Activated naive CD4-positive, alpha-beta T cell treated with anti-CD3 and anti-CD28 coated beads for 36 hours (primary cell): Measurements from ENCODE around the gene AKNAD1. TPM values are rescaled to one million over a fixed set of nuclear protein-coding genes. Genes with fewer than 3 reads are reported as not detected.

Source experiments
- CTCF ChIA-PET: fragments of 350-600 bp; sonication (Branson Sonifier 250); formaldehyde crosslinking; loops from one replicate; lab custom pipeline; 2021; ENCODE audit warnings: antibody characterized with exemption; lab: Charles Lee
- DNase-seq: peaks from one replicate; pipeline ENCODE4 v3.0.0-alpha.2; 2020
- H3K27ac Mint-ChIP-seq: one replicate; pipeline ENCODE4 v1.8.0; 2021; ENCODE audit warnings: mild to moderate bottlenecking, mixed read lengths
- H3K27me3 Mint-ChIP-seq: one replicate; pipeline ENCODE4 v1.8.0; 2021; ENCODE audit warnings: low read depth, mixed read lengths
- H3K36me3 Mint-ChIP-seq: one replicate; pipeline ENCODE4 v1.8.0; 2021; ENCODE audit warnings: low read depth, mixed read lengths
- H3K4me1 Mint-ChIP-seq: one replicate; pipeline ENCODE4 v1.8.0; 2021; ENCODE audit warnings: low read depth, mixed read lengths
- H3K4me3 Mint-ChIP-seq: one replicate; pipeline ENCODE4 v1.8.0; 2021; ENCODE audit warnings: mild to moderate bottlenecking, moderate library complexity, mixed read lengths
- H3K9me3 Mint-ChIP-seq: one replicate; pipeline ENCODE4 v1.8.0; 2021; ENCODE audit warnings: mixed read lengths
- intact Hi-C: fragments of 100-400 bp; cut with micrococcal nuclease; formaldehyde crosslinking; loops from one replicate; pipeline ENCODE4 v1.15.1; 2023
- total RNA-seq, 2 experiments: library from RNA; stranded (reverse); gene quantifications; one replicate each; pipeline ENCODE4 v1.2.3, GENCODE V29; 2021

The AKNAD1 gene
- total RNA-seq, 2 experiments from 2014 or later, result not detected

DNA sequence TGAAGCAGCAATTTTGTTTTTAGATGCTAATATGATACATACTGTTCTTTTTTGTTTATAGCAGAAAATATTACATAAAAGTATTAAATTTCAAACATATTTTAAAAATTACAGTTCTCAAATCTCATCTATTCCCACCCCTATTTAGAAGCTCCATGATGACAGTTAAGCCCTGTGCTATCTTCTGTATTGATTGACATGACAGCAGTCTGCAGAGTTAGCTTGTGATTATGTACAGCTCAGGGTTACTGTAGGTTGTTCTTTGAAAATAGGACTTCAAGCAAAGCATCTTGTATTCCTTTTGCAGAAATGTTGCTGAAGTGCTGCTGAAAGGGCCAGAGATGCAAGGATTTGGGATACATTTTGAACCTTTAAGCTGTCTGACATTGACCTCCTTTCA, 28.1 kb upstream of the AKNAD1 start:
- no peaks in the 10 kb centered on the region for H3K4me1 Mint-ChIP-seq
- H3K27me3 Mint-ChIP-seq, result peaks cover 6% of the 10 kb centered on the region
- no peak overlapping the region for H3K4me3 Mint-ChIP-seq
- no peak for DNase-seq
- H3K9me3 Mint-ChIP-seq, result no peaks in the 10 kb centered on the region
- H3K36me3 Mint-ChIP-seq, result no peaks in the 10 kb centered on the region
- H3K27ac Mint-ChIP-seq, result no peak overlapping the region
- CTCF ChIA-PET, result interaction anchor here (0.7 to 1.7 kb wide), 2 partner anchors 12 to 243 kb away, joined by 3 to 4 read pairs; no protein-coding TSS in a partner anchor
- intact Hi-C loops, result no loop called here

DNA sequence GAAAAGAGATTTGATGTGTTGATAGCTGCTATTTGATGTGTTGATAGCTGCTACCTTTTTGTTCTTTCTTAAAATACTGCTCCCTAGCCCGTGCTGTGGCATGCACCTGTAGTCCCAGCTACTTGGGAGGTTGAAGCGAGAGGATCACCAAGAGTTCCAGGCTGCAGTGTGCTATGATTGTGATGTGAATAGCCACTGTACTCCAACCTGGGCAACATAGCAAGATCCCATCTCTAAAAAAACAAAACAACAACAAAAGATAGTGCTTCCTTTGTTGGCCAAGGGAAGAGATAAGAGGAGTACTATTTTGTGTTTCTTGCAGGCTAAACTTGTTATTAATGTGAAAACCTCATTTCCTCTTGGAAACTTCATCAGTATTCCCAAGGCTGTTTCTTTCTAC, 25.9 kb upstream of the AKNAD1 start:
- intact Hi-C loops, result no loop called here
- no peak for DNase-seq
- CTCF ChIA-PET, result interaction anchor here (1.3 kb wide), 2 partner anchors 15 to 53 kb away, joined by 4 read pairs; no protein-coding TSS in a partner anchor
- no peaks in the 10 kb centered on the region for H3K9me3 Mint-ChIP-seq
- H3K27ac Mint-ChIP-seq, result no peak overlapping the region
- H3K4me1 Mint-ChIP-seq, result peaks cover 3% of the 10 kb centered on the region
- H3K4me3 Mint-ChIP-seq, result no peak overlapping the region
- no peaks in the 10 kb centered on the region for H3K36me3 Mint-ChIP-seq
- H3K27me3 Mint-ChIP-seq, result peaks cover 10% of the 10 kb centered on the region

DNA sequence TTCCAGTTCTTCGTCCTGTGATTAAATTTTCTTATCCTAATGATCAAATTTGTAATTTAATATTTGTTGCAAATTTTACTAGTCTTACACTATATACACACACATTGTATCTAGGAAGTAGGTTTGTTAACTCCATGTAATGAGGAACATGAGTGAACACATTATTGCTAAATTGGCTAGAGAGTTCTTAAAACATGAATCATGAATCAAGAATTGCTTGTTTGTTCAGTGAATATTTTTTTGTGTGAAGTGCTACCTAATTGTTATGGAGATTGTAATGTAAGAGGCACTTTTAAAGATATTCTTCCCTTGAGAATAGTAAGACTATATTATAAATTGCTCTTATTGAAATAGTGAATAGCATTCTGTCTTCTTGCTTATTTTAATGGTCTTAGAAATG, 24.5 kb upstream of the AKNAD1 start:
- peaks cover 4% of the 10 kb centered on the region for H3K4me1 Mint-ChIP-seq
- H3K36me3 Mint-ChIP-seq, result no peaks in the 10 kb centered on the region
- DNase-seq, result no peak
- no peak overlapping the region for H3K27ac Mint-ChIP-seq
- H3K27me3 Mint-ChIP-seq, result peaks cover 19% of the 10 kb centered on the region
- H3K9me3 Mint-ChIP-seq, result no peaks in the 10 kb centered on the region
- CTCF ChIA-PET, result no interaction called here
- no peak overlapping the region for H3K4me3 Mint-ChIP-seq
- intact Hi-C loops, result no loop called here

DNA sequence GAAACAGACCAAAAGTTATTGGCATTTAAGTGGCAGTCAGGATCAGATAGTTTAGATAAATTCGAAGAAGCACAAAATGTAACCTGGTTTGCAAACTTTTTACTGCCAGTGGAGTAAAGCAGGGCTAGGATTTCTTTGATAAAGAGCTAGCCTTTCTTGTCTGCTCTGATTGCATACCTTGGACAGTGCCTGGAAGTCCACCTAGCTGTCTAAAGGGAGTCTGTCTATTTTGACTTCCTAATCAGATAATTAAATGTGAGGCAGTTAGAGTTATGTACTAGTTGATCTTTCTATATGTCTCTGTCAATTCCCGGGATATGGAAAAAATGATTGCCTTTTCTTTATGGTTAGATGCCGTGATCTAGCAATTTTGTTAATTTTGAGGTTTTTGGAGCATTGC, 24.0 kb upstream of the AKNAD1 start:
- no peak for DNase-seq
- Mint-ChIP-seq H3K4me1 (peaks cover 4% of the 10 kb centered on the region), H3K27ac (no peak overlapping the region), H3K27me3 (peaks cover 21% of the 10 kb centered on the region), H3K36me3 (no peaks in the 10 kb centered on the region), H3K4me3 (no peak overlapping the region), H3K9me3 (no peaks in the 10 kb centered on the region)
- intact Hi-C loops, result no loop called here
- CTCF ChIA-PET, result no interaction called here

DNA sequence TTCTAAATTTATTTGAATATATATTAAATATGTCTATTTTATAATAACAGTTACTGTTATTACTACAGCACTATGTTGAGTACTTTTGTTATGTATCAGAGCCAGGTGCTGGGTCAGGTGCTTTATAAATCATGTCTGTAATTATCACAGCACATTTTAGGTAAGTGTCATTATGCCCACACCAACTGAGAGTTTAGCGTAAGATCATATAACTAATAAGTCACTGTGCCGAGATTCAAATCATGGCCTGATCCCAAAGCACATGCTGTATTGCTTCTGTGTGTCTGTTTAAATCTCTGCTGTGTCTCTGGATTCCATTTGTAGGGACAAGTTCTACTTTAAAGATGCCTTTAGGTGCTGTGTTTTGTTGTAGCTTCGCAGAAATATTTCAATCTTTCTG, 21.8 kb upstream of the AKNAD1 start:
- peaks cover 4% of the 10 kb centered on the region for H3K4me1 Mint-ChIP-seq
- no peaks in the 10 kb centered on the region for H3K9me3 Mint-ChIP-seq
- CTCF ChIA-PET, result no interaction called here
- peaks cover 25% of the 10 kb centered on the region for H3K27me3 Mint-ChIP-seq
- H3K27ac Mint-ChIP-seq, result no peak overlapping the region
- H3K4me3 Mint-ChIP-seq, result no peak overlapping the region
- intact Hi-C loops, result loop anchor here (1.0 to 5.0 kb wide), 3 partner anchors 214 to 234 kb away; partner anchors contain the start of genes HENMT1 and TMEM167B
- no peak for DNase-seq
- H3K36me3 Mint-ChIP-seq, result no peaks in the 10 kb centered on the region

DNA sequence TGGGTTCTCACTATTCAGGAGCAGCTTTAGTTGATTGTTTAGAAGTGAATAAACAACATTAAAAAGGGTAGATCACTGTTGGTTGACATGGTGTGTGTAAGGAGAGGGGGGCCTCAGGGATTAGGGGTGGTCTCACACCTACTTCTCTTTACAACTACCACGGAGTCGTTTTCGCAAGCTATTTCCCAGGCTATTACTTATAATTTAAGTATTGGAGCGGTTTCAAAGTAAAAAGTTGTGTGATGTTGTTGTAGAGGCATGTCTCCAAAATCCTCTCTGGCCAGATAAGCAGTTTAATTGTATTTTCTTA, 21.2 kb upstream of the AKNAD1 start:
- peak overlapping the region; percentile 89 for H3K4me3 Mint-ChIP-seq
- peaks cover 25% of the 10 kb centered on the region for H3K27me3 Mint-ChIP-seq
- no peaks in the 10 kb centered on the region for H3K36me3 Mint-ChIP-seq
- CTCF ChIA-PET, result interaction anchor here (0.6 kb wide), 1 partner anchor 18 kb away, joined by 3 read pairs; no protein-coding TSS in a partner anchor
- no peaks in the 10 kb centered on the region for H3K9me3 Mint-ChIP-seq
- no peak for DNase-seq
- intact Hi-C loops, result loop anchor here (1.0 to 5.0 kb wide), 3 partner anchors 214 to 234 kb away; partner anchors contain the start of genes HENMT1 and TMEM167B
- peaks cover 4% of the 10 kb centered on the region for H3K4me1 Mint-ChIP-seq
- no peak overlapping the region for H3K27ac Mint-ChIP-seq

DNA sequence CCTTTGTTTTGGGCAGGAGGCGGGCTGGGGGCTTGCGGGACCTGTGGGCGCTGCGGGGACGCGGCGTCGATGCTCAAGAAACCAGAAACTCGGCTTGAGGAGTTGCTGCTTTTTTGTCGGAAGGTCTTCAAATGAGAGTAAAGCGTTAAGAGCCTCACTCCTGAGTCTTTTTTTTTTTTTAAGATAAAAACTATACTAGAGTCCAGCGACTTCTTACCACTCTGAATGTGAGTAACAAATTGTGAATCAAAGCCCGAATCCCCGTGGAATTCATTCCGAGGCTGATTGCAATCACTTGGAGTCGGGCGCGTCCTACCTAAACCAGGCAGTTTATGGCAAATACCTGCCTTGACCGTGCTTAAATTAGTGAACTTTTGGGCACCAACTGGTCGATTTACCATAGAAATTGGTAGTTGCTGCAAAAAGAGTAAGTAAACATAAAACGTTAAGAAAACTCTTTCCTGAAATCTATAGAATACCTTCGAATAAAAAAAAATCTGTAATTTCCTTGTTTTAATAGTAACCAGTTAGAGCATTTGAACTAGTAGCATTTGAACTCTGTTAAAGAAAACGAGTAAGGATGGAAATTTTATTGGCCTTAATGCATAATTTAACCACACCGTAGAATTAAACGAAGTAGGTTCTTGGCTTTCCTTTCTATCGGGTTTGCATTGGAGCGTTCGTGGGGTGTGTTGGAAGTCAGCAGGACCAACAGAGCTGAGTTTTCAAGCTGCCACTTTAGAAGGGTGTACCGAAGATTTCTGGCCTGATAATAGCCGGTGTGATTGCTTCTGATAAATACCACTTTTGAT, 20.7 kb upstream of the AKNAD1 start:
- no peak for DNase-seq
- Mint-ChIP-seq H3K9me3 (no peaks in the 10 kb centered on the region), H3K27me3 (peaks cover 25% of the 10 kb centered on the region), H3K27ac (no peak overlapping the region), H3K36me3 (no peaks in the 10 kb centered on the region), H3K4me3 (peak overlapping the region; percentile 89), H3K4me1 (peaks cover 4% of the 10 kb centered on the region)
- CTCF ChIA-PET, result interaction anchor here (0.6 kb wide), 1 partner anchor 19 kb away, joined by 3 read pairs; no protein-coding TSS in a partner anchor
- intact Hi-C loops, result loop anchor here (1.0 to 5.0 kb wide), 6 partner anchors 165 to 319 kb away; partner anchors contain the start of genes HENMT1, PRPF38B, TMEM167B and WDR47

DNA sequence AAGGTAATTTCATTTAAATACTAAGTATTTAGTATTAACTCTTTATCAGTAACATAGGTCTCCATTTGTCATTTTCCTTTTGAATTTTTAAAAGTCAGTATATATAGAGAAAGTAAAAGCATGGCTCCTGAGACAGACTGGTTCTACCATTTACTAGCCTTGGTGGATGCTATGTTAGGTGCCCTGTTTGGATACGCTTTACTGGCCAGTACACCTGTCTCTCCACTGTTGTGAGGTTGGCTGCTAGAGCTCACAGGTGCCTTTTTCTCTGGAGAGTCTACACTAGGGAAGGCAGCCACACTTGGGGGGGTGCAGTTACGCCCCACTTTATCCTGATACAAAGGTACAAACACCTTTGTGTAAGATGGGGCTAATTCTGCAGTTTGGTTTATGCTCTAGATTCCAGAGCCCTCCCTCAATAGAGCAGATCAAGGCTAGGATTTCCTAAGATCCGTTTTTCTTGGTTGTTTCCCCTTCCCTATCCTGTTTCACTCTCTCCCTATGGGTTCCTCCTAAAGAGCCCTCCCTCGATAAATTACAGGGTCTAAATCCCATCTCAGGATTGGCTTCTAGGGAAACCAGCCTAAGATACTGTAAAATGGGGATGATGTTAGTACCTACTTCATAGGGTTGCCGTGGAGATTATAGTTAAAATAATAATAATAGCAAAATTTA, 14.3 kb upstream of the AKNAD1 start:
- no peak for DNase-seq
- no peaks in the 10 kb centered on the region for H3K9me3 Mint-ChIP-seq
- H3K4me1 Mint-ChIP-seq, result no peaks in the 10 kb centered on the region
- no peak overlapping the region for H3K27ac Mint-ChIP-seq
- peaks cover 9% of the 10 kb centered on the region for H3K27me3 Mint-ChIP-seq
- no peak overlapping the region for H3K4me3 Mint-ChIP-seq
- CTCF ChIA-PET, result interaction anchor here (1.2 kb wide), 1 partner anchor 43 kb away, joined by 4 read pairs; no protein-coding TSS in a partner anchor
- intact Hi-C loops, result no loop called here
- no peaks in the 10 kb centered on the region for H3K36me3 Mint-ChIP-seq

DNA sequence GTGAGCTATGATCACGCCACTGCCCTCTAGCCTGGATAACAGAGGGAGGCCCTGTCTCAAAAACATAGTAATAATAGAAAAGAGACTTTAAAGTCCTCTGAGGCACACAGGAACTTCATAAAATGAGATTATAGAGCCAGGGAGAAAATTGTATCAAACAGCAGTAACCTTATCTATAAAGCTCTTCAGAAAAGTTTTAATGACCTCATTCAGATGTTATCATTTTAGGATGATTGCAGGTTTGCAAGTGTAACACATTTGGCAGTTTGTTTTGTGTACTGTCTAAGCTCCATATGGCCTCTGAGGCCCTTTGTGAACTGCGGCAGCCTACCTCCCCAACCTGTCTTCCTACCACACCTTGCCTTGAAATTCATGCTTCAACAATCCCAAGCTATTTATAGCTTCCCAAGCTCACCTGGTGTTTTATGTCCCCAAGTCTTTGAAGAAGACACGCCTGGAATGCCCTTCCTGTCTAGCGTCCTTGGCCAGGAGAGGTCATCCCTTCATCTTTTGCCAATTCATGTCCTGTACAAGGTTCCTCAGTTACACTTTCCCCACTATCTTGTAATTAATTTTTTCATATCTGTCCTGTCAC, 8.5 kb upstream of the AKNAD1 start:
- CTCF ChIA-PET, result interaction anchor here (0.6 to 1.3 kb wide), 3 partner anchors 31 to 531 kb away, joined by 3 read pairs; no protein-coding TSS in a partner anchor
- Mint-ChIP-seq H3K4me1 (no peaks in the 10 kb centered on the region), H3K36me3 (no peaks in the 10 kb centered on the region)

DNA sequence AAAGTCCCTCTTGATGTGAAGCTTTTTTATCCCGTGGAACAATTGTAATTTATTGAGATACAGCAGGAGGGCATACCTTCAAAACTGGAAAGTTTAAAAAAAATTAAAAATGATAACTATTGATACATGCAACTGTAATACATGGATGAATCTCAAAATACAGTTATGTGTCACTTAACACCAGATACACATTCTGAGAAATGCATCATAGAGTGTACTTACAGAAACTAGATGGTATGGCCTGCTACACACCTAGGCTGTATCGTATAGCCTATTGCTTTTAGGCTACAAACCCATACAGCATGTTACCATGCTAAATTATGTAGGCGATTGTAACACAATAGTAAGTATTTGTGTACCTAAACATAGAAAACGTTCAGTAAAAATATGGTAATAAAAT, 7.1 kb upstream of the AKNAD1 start:
- Mint-ChIP-seq H3K27ac (no peak overlapping the region), H3K4me1 (no peaks in the 10 kb centered on the region), H3K4me3 (no peak overlapping the region), H3K36me3 (no peaks in the 10 kb centered on the region), H3K27me3 (peaks cover 5% of the 10 kb centered on the region), H3K9me3 (no peaks in the 10 kb centered on the region)
- no peak for DNase-seq
- CTCF ChIA-PET, result no interaction called here
- intact Hi-C loops, result no loop called here

More for the DNA sequence above, 8.5 kb upstream of the AKNAD1 start:
- no peak overlapping the region for H3K4me3 Mint-ChIP-seq
- DNase-seq, result no peak
- H3K27me3 Mint-ChIP-seq, result peaks cover 5% of the 10 kb centered on the region
- H3K27ac Mint-ChIP-seq, result no peak overlapping the region
- intact Hi-C loops, result no loop called here
- H3K9me3 Mint-ChIP-seq, result no peaks in the 10 kb centered on the region

DNA sequence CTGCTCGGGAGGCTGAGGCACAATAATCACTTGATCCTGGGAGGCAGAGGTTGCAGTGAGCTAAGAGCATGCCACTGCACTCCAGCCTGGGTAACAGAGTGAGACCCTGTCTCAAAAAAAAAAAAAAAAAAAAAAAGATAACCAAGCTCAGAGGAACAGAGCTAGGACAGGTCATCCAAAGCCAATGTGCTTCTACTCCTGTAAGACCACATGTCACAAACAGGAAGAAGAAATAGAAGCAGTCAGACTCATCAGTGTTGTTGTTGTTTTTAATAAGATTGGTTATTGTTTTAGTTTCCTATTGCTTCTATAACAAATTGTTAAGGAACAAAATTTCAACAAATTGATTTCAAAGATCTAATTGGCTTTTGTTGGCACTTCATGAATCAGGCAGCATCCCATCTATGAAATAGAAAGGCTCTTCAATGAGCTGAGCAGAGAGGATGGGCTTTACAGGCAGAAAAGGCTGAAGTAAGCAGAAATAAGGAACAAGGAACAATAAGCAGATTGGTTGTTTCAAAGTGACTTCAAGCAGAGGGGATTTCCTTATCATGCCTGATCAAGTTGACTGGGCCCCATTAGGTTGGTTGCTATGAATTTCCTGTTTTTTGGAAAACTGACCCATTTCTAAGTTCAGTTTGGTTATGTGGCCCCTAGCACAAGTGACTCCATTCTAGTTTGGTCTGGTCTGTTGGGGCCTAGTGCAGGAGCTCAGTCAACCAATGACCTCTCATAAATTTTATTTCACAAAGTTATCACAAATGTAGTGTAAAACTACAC, 6.0 kb upstream of the AKNAD1 start:
- intact Hi-C loops, result no loop called here
- no peaks in the 10 kb centered on the region for H3K9me3 Mint-ChIP-seq
- DNase-seq, result no peak
- H3K36me3 Mint-ChIP-seq, result no peaks in the 10 kb centered on the region
- no peak overlapping the region for H3K4me3 Mint-ChIP-seq
- no peak overlapping the region for H3K27ac Mint-ChIP-seq
- H3K4me1 Mint-ChIP-seq, result no peaks in the 10 kb centered on the region
- peaks cover 5% of the 10 kb centered on the region for H3K27me3 Mint-ChIP-seq
- CTCF ChIA-PET, result no interaction called here
